K562 (cell line): ENCODE results near the gene CTCF. TPM values are rescaled to one million over a fixed set of nuclear protein-coding genes. Genes with fewer than 3 reads are reported as not detected.
A peak's percentile ranks its signal among the peaks of the same experiment; 100 is the strongest.

Source experiments
- BACH1 ChIP-seq: fragments of 200-800 bp; sonication (Bioruptor generic); IDR thresholded peaks from 2 replicates; pipeline ENCODE4 v1.6.1; 2016; ENCODE audit warnings: missing genetic modification characterization, missing compliant biosample characterization
- CHAMP1 ChIP-seq: fragments of 450-650 bp; IDR thresholded peaks from 2 replicates; pipeline ENCODE4 v1.6.1; 2016; ENCODE audit warnings: mild to moderate bottlenecking
- DMBX1 ChIP-seq: fragments of 250-450 bp; sonication (Bioruptor Pico); IDR thresholded peaks from 2 replicates; pipeline ENCODE4 v1.8.0; 2022; ENCODE audit warnings: inconsistent platforms, mild to moderate bottlenecking, moderate library complexity, borderline replicate concordance
- HNRNPH1 ChIP-seq: fragments of 200-400 bp; formaldehyde crosslinking; optimal IDR thresholded peaks from 2 replicates; pipeline ENCODE3; 2017; ENCODE audit warnings: low read depth, mild to moderate bottlenecking, low read length, moderate library complexity
- HNRNPUL1 ChIP-seq: fragments of 200-400 bp; formaldehyde crosslinking; IDR thresholded peaks from 2 replicates; pipeline ENCODE4 v1.6.1; 2017; ENCODE audit warnings: low read length
- HOXB6 ChIP-seq: fragments of 250-450 bp; sonication (Bioruptor Pico); IDR thresholded peaks from 2 replicates; pipeline ENCODE4 v1.5.1; 2022; ENCODE audit warnings: mild to moderate bottlenecking, borderline replicate concordance
- KHSRP ChIP-seq: fragments of 450-650 bp; IDR thresholded peaks from 2 replicates; pipeline ENCODE4 v1.6.1; 2017
- KLF6 ChIP-seq: fragments of 250-450 bp; sonication (Bioruptor Pico); IDR thresholded peaks from 2 replicates; pipeline ENCODE4 v1.4.0; 2020; ENCODE audit warnings: mild to moderate bottlenecking, moderate library complexity, borderline replicate concordance
- MEF2A ChIP-seq: IDR thresholded peaks from 2 replicates; pipeline ENCODE4 v1.6.1; 2011; ENCODE audit warnings: low read depth, mild to moderate bottlenecking, low read length, moderate library complexity; ENCODE audit not compliant: control insufficient read depth
- MTF1 ChIP-seq: fragments of 250-450 bp; sonication (Bioruptor Pico); IDR thresholded peaks from 2 replicates; pipeline ENCODE4 v1.9.0; 2021; ENCODE audit warnings: moderate library complexity, mild to moderate bottlenecking, inconsistent platforms, borderline replicate concordance
- NR1H2 ChIP-seq: sonication (generic); formaldehyde crosslinking; IDR thresholded peaks from 2 replicates; pipeline ENCODE4 v1.4.0; 2020; ENCODE audit warnings: mild to moderate bottlenecking, missing genetic modification reagents
- NR3C1 ChIP-seq: sonication (generic); formaldehyde crosslinking; IDR thresholded peaks from 2 replicates; pipeline ENCODE4 v1.8.1; 2022; ENCODE audit warnings: missing genetic modification reagents
- POLR2AphosphoS2 ChIP-seq: IDR thresholded peaks from 2 replicates; pipeline ENCODE4 v1.6.1; 2012; ENCODE audit warnings: low read length, improper control_type of control experiment
- RBM25 ChIP-seq: fragments of 200-400 bp; formaldehyde crosslinking; IDR thresholded peaks from 2 replicates; pipeline ENCODE4 v1.6.1; 2018; ENCODE audit warnings: low read length, low read depth, moderate library complexity; ENCODE audit not compliant: severe bottlenecking
- SIX5 ChIP-seq, 2 experiments: IDR thresholded peaks; 2 replicates each; pipeline ENCODE4 v1.6.1; 2011; ENCODE audit warnings: low read length in 2 of 2, borderline replicate concordance in 1 of 2, low read depth in 1 of 2, mild to moderate bottlenecking in 1 of 2, moderate library complexity in 1 of 2; ENCODE audit not compliant: insufficient read depth in 1 of 2
- SREBF2 ChIP-seq: sonication (generic); formaldehyde crosslinking; IDR thresholded peaks from 2 replicates; pipeline ENCODE4 v1.4.0; 2020; ENCODE audit warnings: mild to moderate bottlenecking, missing genetic modification reagents
- ZFP91 ChIP-seq: sonication (generic); formaldehyde crosslinking; IDR thresholded peaks from 2 replicates; pipeline ENCODE4 v1.8.0; 2022; ENCODE audit warnings: mild to moderate bottlenecking, missing genetic modification reagents
- ZFPM2 ChIP-seq: fragments of 250-450 bp; sonication (Bioruptor Pico); IDR thresholded peaks from 2 replicates; pipeline ENCODE4 v1.5.1; 2022; ENCODE audit warnings: mild to moderate bottlenecking
- ZNF217 ChIP-seq: sonication (generic); formaldehyde crosslinking; IDR thresholded peaks from 2 replicates; pipeline ENCODE4 v1.8.0; 2022; ENCODE audit warnings: mild to moderate bottlenecking, missing genetic modification reagents
- ZNF280B ChIP-seq: fragments of 250-450 bp; sonication (Bioruptor Pico); IDR thresholded peaks from 2 replicates; pipeline ENCODE4 v1.5.1; 2021; ENCODE audit warnings: mild to moderate bottlenecking
- ZNF551 ChIP-seq: fragments of 250-450 bp; sonication (Bioruptor Pico); IDR thresholded peaks from 2 replicates; pipeline ENCODE4 v1.5.0; 2021; ENCODE audit warnings: mild to moderate bottlenecking, moderate library complexity
- ZNF75A ChIP-seq: fragments of 450-650 bp; formaldehyde crosslinking; IDR thresholded peaks from 2 replicates; pipeline ENCODE4 v1.4.0; 2020; ENCODE audit warnings: mild to moderate bottlenecking
- polyA plus RNA-seq, 8 experiments: library from polyadenylated mRNA; depleted of rRNA in 4 of 8; stranded (reverse) in 5 of 8; unstranded in 3 of 8; fragments of >200 nt; fragmentation: Nextera tagmentation in 2 of 8; fragmentation: Illumina TruSeq in 1 of 8; extraction: Ambion mirVana in 2 of 8; extraction: Trizol in 1 of 8; gene quantifications; 2 replicates each; pipeline versions ENCODE4 v1.2.1 to v1.2.3, GENCODE V29; 2011 to 2014; ENCODE audit warnings: inconsistent platforms in 1 of 8, missing spikeins in 1 of 8
- total RNA-seq, 7 experiments: library from RNA; depleted of rRNA in 6 of 7; stranded (reverse); fragments of >200 nt in 6 of 7; fragmentation: Illumina TruSeq in 2 of 7; extraction: Trizol in 2 of 7; gene quantifications; 2 replicates each; pipeline versions ENCODE4 v1.2.1 to v1.2.3, GENCODE V29; 2011 to 2021; ENCODE audit warnings: low replicate concordance in 1 of 7

Gene CTCF
- total and polyA plus RNA-seq, 9 of the 15 experiments (the other 6 are each of a cell fraction or from before 2014, with no cell fraction given) = 7.8 to 49.2 (median 33.9) TPM

- TF ChIP-seq RBM25 (no peak), DMBX1 (CRISPR knock-in tag) (no peak), ZFP91 (CRISPR knock-in tag) (0 out of 2 replicates have a peak, but pooled peaks have one; percentile 28), ZNF280B (CRISPR knock-in tag) (no peak), HOXB6 (CRISPR knock-in tag) (no peak), POLR2AphosphoS2 (no peak), ZNF75A (CRISPR knock-in tag) (no peak), MEF2A (no peak), HNRNPUL1 (no peak), NR1H2 (CRISPR knock-in tag) (no peak), KLF6 (CRISPR knock-in tag) (no peak), BACH1 (tag) (no peak), NR3C1 (CRISPR knock-in tag) (no peak), SREBF2 (CRISPR knock-in tag) (no peak), SIX5 (IDR thresholded peaks at IDR 0.05; ENCODE audit: borderline replicate concordance in 1 of 2, insufficient read depth in 1 of 2, low read depth in 1 of 2, low read length in 2 of 2) (peak; percentile 9 to 28; a peak in 2 of 4 replicates), CHAMP1 (no peak), ZNF217 (CRISPR knock-in tag) (no peak), ZNF551 (no peak), HNRNPH1 (no peak), MTF1 (CRISPR knock-in tag) (no peak), ZFPM2 (CRISPR knock-in tag) (no peak), KHSRP (no peak)
These were observed 351 bp upstream of the CTCF start (continued) for GRCh38 chr16:67561824-67562525.
